Nephron progenitor cell (in vitro differentiated cells): ENCODE results near the gene COG2.

Experiments
- DNase-seq: peaks from one replicate; pipeline ENCODE4 v3.0.0; 2021
- H3K27ac Mint-ChIP-seq: 2 replicates; pipeline ENCODE4 v1.8.0; 2021; ENCODE audit warnings: mild to moderate bottlenecking, moderate library complexity, mixed read lengths
- H3K27me3 Mint-ChIP-seq: 2 replicates; pipeline ENCODE4 v1.8.0; 2021; ENCODE audit warnings: mild to moderate bottlenecking, low read depth, mixed read lengths; ENCODE audit not compliant: poor library complexity
- H3K36me3 Mint-ChIP-seq: 2 replicates; pipeline ENCODE4 v1.8.0; 2021; ENCODE audit warnings: low read depth, mixed read lengths
- H3K4me1 Mint-ChIP-seq: 2 replicates; pipeline ENCODE4 v1.8.0; 2021; ENCODE audit warnings: mixed read lengths
- H3K4me3 Mint-ChIP-seq: 2 replicates; pipeline ENCODE4 v1.8.0; 2021; ENCODE audit warnings: mild to moderate bottlenecking, moderate library complexity, mixed read lengths
- H3K9me3 Mint-ChIP-seq: 2 replicates; pipeline ENCODE4 v1.8.0; 2021; ENCODE audit warnings: mild to moderate bottlenecking, moderate library complexity, mixed read lengths
- TF ChIP-seq, protein P1 (sequence below): fragments of 200-600 bp; sonication (generic); IDR thresholded peaks from 2 replicates; pipeline ENCODE4 v1.5.0; 2021; ENCODE audit warnings: antibody characterized with exemption

COG2 gene

DNA sequence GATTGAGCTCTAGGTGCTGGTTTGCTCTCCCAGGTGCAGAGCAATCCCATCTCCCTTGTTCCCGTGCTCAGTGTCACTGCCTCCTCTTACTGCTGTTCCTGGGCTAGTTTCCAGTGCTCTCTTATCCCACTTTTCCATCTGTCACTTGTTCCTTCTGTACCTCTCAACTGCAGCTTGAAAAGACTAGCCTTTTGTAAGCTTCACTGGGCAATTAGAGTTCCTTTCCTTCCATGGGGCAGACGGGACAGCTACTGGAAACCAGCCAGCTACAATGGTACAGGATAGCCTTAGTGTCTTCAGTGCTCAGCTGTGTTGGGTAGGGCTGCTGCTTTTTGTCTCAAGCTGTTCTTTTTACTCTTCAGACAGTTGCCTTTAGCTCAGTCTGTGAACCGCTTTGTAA is 40.0 kb downstream of the COG2 start:
- TF ChIP-seq, protein P1, sequence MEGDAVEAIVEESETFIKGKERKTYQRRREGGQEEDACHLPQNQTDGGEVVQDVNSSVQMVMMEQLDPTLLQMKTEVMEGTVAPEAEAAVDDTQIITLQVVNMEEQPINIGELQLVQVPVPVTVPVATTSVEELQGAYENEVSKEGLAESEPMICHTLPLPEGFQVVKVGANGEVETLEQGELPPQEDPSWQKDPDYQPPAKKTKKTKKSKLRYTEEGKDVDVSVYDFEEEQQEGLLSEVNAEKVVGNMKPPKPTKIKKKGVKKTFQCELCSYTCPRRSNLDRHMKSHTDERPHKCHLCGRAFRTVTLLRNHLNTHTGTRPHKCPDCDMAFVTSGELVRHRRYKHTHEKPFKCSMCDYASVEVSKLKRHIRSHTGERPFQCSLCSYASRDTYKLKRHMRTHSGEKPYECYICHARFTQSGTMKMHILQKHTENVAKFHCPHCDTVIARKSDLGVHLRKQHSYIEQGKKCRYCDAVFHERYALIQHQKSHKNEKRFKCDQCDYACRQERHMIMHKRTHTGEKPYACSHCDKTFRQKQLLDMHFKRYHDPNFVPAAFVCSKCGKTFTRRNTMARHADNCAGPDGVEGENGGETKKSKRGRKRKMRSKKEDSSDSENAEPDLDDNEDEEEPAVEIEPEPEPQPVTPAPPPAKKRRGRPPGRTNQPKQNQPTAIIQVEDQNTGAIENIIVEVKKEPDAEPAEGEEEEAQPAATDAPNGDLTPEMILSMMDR = no peak
- DNase-seq = no peak
- peak overlapping the region; percentile 19 for H3K27ac Mint-ChIP-seq
- H3K9me3 Mint-ChIP-seq = no peaks in the 10 kb centered on the region
- H3K4me1 Mint-ChIP-seq = no peaks in the 10 kb centered on the region
- no peak overlapping the region for H3K4me3 Mint-ChIP-seq
- peaks cover 73% of the 10 kb centered on the region for H3K36me3 Mint-ChIP-seq
- H3K27me3 Mint-ChIP-seq = no peaks in the 10 kb centered on the region

DNA sequence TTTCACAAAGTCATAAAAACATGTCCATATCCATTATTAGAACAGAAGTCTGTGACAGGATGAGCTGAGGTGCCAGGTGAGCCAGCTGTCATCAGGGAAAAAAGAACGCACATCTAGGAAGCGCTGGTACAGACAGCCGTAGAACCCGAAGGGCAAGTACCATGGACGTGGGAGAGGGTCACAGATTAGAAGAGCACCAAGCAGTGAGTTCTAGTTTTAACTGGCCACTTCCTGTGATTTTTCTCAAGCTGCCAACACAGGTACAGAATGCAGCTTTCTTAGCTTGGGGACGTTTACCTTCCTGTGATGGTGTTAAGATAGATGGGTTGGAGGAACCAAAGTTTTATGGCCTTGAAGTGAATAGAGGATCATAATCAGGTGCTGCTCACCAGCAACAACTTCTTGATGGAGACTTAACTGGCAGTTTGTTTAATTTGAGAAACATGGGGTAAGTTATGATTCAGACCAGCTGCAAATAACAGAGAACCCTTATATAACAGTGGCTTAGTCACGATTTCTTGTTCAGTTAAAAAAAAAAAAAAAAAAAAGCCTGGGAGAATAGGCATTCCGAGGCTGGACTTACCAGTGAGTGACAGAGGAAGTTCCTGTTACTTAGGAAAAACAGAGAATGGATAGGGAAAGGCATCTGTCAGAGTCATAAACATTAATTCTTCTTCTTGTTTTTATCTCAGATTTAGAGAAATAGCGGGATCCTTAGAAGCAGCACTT is 40.8 kb downstream of the COG2 start:
- DNase-seq = no peak
- H3K9me3 Mint-ChIP-seq = no peaks in the 10 kb centered on the region
- H3K4me1 Mint-ChIP-seq = no peaks in the 10 kb centered on the region
- H3K27ac Mint-ChIP-seq = no peak overlapping the region
- TF ChIP-seq, protein P1 = no peak
- H3K4me3 Mint-ChIP-seq = no peak overlapping the region
- H3K27me3 Mint-ChIP-seq = no peaks in the 10 kb centered on the region
- peaks cover 70% of the 10 kb centered on the region for H3K36me3 Mint-ChIP-seq

DNA sequence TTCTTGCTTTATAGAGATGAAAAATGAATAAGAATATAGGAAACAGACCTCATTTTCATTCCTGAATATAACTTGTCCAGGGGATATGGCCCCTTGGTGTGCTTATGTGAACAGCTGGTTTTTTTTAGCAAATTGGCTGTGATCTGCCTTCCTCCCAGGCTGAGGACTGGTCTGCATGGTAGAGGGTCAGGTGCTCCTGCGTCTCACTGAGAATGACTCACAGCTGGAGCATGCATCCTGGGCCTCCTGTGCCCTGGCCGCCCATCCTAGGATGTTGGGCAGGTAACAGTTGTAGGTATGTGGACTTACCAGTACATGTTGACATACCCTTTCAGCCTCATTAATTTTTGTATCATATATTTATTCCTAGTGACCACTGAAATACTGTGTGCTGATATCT is 41.9 kb downstream of the COG2 start:
- Mint-ChIP-seq H3K4me3 (no peak overlapping the region), H3K27me3 (no peaks in the 10 kb centered on the region), H3K4me1 (no peaks in the 10 kb centered on the region), H3K9me3 (no peaks in the 10 kb centered on the region), H3K27ac (no peak overlapping the region), H3K36me3 (peaks cover 65% of the 10 kb centered on the region)
- DNase-seq = no peak
- TF ChIP-seq, protein P1 = no peak

DNA sequence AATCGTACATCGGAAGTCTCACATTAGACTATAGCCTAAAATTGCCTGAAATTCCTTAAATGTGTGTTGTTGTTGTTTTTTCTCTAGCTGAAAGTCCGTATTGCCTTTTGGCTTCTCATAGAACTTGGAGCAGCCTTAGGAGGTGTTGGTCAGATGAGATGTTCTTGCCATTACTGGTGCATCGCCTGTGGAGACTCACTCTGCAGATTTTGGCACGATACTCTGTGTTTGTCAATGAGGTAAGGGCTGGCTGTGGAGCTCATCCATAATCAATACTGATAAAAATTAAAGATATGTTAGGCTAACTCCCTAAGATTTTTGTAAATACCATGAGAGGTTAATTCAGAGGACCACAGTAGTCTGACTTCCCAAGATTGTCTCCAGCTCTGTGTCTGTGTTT is 42.7 kb downstream of the COG2 start:
- H3K27ac Mint-ChIP-seq = no peak overlapping the region
- no peak overlapping the region for H3K4me3 Mint-ChIP-seq
- peaks cover 63% of the 10 kb centered on the region for H3K36me3 Mint-ChIP-seq
- H3K27me3 Mint-ChIP-seq = no peaks in the 10 kb centered on the region
- no peaks in the 10 kb centered on the region for H3K4me1 Mint-ChIP-seq
- no peak for DNase-seq
- TF ChIP-seq, protein P1 = no peak
- H3K9me3 Mint-ChIP-seq = no peaks in the 10 kb centered on the region

DNA sequence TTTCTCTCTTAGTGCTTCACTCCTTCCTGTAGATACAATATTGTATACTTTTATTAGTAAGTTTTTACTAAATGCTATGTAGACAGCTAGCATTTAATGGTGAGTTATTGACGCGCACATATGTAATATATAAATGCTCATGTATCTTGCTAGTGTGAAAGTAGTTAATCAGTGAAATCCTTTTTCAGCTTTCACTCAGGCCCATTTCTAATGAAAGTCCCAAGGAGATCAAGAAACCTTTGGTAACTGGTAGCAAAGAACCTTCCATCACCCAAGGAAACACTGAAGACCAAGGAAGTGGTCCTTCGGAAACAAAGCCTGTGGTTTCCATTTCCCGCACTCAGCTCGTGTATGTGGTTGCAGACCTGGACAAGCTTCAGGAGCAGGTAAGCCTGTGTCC is 44.5 kb downstream of the COG2 start:
- Mint-ChIP-seq H3K4me1 (no peaks in the 10 kb centered on the region), H3K27me3 (no peaks in the 10 kb centered on the region), H3K4me3 (no peak overlapping the region), H3K9me3 (no peaks in the 10 kb centered on the region), H3K36me3 (peaks cover 69% of the 10 kb centered on the region), H3K27ac (no peak overlapping the region)
- TF ChIP-seq, protein P1 = no peak
- DNase-seq = no peak

DNA sequence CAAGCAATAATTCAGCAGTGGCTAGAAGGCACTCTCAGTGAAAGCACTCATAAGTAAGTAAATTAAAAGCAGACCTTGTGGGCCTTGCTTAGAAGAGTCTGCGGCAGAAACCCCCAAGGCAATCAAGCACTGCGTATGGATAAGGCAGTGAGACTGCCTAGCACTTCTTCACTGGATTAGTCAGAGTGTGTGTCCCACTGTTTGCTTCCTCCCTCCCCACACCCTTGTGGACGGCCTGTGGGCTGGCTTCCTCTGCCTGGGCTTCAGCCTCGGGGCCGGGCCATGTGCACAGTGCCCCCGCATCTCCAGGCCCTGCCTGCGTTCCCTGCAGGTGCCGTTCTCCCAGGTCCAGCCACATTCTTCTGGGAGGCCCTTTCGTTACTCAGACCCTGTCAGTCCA is 47.8 kb downstream of the COG2 start:
- Mint-ChIP-seq H3K4me1 (no peaks in the 10 kb centered on the region), H3K4me3 (no peak overlapping the region), H3K27ac (no peak overlapping the region), H3K9me3 (no peaks in the 10 kb centered on the region), H3K27me3 (no peaks in the 10 kb centered on the region), H3K36me3 (peaks cover 64% of the 10 kb centered on the region)
- TF ChIP-seq, protein P1 = no peak
- no peak for DNase-seq
